HG03045 (cell line): ENCODE measurements around the gene DTX3L.

Source experiments
- ATAC-seq: cut with Tn5 transposase; IDR thresholded peaks from one replicate; pipeline ENCODE4 v1.9.1; 2021; ENCODE audit warnings: mild to moderate bottlenecking, moderate library complexity; ENCODE audit not compliant: unreplicated experiment

DTX3L gene

GRCh38 chr3:122602011-122602710 is 38.0 kb downstream of the DTX3L start:
- ATAC-seq: no peak

GRCh38 chr3:122603056-122603455 is 38.9 kb downstream of the DTX3L start:
- no peak for ATAC-seq

GRCh38 chr3:122606330-122606729 is 42.2 kb downstream of the DTX3L start:
- ATAC-seq: no peak

GRCh38 chr3:122608916-122609315 is 44.8 kb downstream of the DTX3L start:
- ATAC-seq: no peak

- peak; percentile 94 for ATAC-seq
Measured at GRCh38 chr3:122609798-122610559, 45.8 kb downstream of the DTX3L start.

- no peak for ATAC-seq
Measured at GRCh38 chr3:122612696-122613095, 48.6 kb downstream of the DTX3L start.

- no peak for ATAC-seq
Measured at GRCh38 chr3:122615303-122615702, 51.2 kb downstream of the DTX3L start.

GRCh38 chr3:122618614-122619013 is 54.5 kb downstream of the DTX3L start:
- no peak for ATAC-seq

GRCh38 chr3:122619040-122619439 is 54.9 kb downstream of the DTX3L start:
- ATAC-seq: no peak

GRCh38 chr3:122620399-122620798 is 56.3 kb downstream of the DTX3L start:
- no peak for ATAC-seq

- no peak for ATAC-seq
Measured at GRCh38 chr3:122621112-122621511, 57.0 kb downstream of the DTX3L start.

- ATAC-seq: no peak
Measured at GRCh38 chr3:122623031-122623829, 59.1 kb downstream of the DTX3L start.
